ENCODE measurements around the gene YIF1A.

YIF1A gene

DNA sequence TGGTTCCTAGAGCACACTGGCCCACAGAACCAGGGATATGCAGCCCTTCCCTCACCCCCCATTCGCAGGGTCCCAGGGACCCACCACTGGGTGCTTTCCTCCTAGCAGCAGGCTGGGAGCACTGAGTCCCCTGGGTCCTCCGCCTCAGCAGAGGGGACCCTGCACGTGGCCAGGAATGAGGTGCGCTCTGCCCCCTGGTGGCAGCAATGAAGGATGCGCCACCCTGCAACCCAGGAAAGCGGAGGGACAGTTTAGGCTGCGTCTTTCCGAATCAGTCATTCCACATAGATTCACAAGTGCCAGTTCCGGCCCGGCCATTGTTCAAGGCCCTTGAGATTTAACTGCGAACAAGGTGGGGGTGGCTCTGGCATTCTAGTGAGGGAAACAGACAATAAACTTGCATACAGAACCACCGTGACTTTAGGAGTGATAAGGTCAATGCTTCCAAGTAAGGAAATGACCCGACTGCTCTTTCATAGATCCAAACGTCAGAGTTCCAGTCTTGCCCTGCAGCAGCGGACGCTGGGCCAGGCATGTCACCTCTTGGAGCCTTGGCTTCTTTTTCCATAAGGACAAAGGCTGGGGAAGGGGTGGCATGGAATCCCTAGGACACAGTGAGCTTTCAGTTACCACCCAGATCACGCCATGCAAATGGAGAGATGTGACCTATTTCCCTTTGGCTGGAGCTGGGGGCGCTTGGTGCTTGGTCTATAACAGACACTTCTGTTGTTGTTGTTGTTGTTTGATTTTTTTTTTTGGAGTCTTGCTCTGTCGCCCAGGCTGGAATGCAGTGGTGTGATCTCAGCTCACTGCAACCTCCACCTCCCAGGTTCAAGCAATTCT, 39.6 kb upstream of the YIF1A start (continued):
- TF ChIP-seq ZFP69B (tag by site-specific recombination; IDR thresholded peaks at IDR 0.05) (no peak), ZNF776 (tag by site-specific recombination; IDR thresholded peaks at IDR 0.05; ENCODE audit: borderline replicate concordance) (no peak), ZNF629 (tag by site-specific recombination; IDR thresholded peaks at IDR 0.05) (0 out of 2 replicates have a peak, but pooled peaks have one; percentile 11), ZNF473 (tag by site-specific recombination; IDR thresholded peaks at IDR 0.05) (no peak), ZNF146 (tag by site-specific recombination; IDR thresholded peaks at IDR 0.05) (no peak), SP7 (tag by site-specific recombination; IDR thresholded peaks at IDR 0.05) (0 out of 2 replicates have a peak, but pooled peaks have one; percentile 20), GLIS2 (tag by site-specific recombination; IDR thresholded peaks at IDR 0.05) (peak; percentile 30; the same call in 1 of the 2 replicates), ZBTB21 (tag by site-specific recombination; IDR thresholded peaks at IDR 0.05) (no peak), ZBTB26 (tag by site-specific recombination; optimal IDR thresholded peaks at IDR 0.05) (peak; percentile 10), ZEB2 (tag by site-specific recombination; IDR thresholded peaks at IDR 0.05) (0 out of 2 replicates have a peak, but pooled peaks have one; percentile 34), ZNF37A (tag by site-specific recombination; IDR thresholded peaks at IDR 0.05) (no peak), ZBTB17 (tag by site-specific recombination; IDR thresholded peaks at IDR 0.05) (peak; percentile 61; the same call in 1 of the 2 replicates), ZNF596 (tag by site-specific recombination; IDR thresholded peaks at IDR 0.05) (no peak), REPIN1 (tag by site-specific recombination; IDR thresholded peaks at IDR 0.05; ENCODE audit: low read depth) (no peak), ZNF114 (tag by site-specific recombination; IDR thresholded peaks at IDR 0.05) (no peak), ZFP37 (tag by site-specific recombination; IDR thresholded peaks at IDR 0.05) (no peak), ZNF292 (tag by site-specific recombination; IDR thresholded peaks at IDR 0.05; ENCODE audit: borderline replicate concordance, low read depth) (no peak), ZNF354C (tag by site-specific recombination; IDR thresholded peaks at IDR 0.05; ENCODE audit: borderline replicate concordance, low read depth) (no peak), ZNF140 (tag by site-specific recombination; IDR thresholded peaks at IDR 0.05) (no peak), SP2 (tag by site-specific recombination; IDR thresholded peaks at IDR 0.05) (no peak), ZFHX2 (tag by site-specific recombination; conservative IDR thresholded peaks at IDR 0.05) (no peak), ZNF654 (tag by site-specific recombination; IDR thresholded peaks at IDR 0.05; ENCODE audit: low read depth) (peak; percentile 56), ZSCAN18 (tag by site-specific recombination; IDR thresholded peaks at IDR 0.05) (no peak), ZNF274 (IDR thresholded peaks at IDR 0.05; ENCODE audit: low read length) (no peak), ZNF274 (tag by site-specific recombination; IDR thresholded peaks at IDR 0.05; ENCODE audit: borderline replicate concordance) (no peak), IKZF3 (tag by site-specific recombination; IDR thresholded peaks at IDR 0.05) (peak; percentile 29; the same call in 1 of the 2 replicates), ZNF837 (tag by site-specific recombination; IDR thresholded peaks at IDR 0.05) (no peak), KLF17 (tag by site-specific recombination; IDR thresholded peaks at IDR 0.05) (peak; percentile 62; the same call in 1 of the 2 replicates), ZNF449 (tag by site-specific recombination; IDR thresholded peaks at IDR 0.05) (no peak), ZNF76 (tag by site-specific recombination; IDR thresholded peaks at IDR 0.05; ENCODE audit: borderline replicate concordance, low read depth) (no peak), GFI1B (tag by site-specific recombination; IDR thresholded peaks at IDR 0.05) (no peak)
- TF ChIP-seq, protein P1, sequence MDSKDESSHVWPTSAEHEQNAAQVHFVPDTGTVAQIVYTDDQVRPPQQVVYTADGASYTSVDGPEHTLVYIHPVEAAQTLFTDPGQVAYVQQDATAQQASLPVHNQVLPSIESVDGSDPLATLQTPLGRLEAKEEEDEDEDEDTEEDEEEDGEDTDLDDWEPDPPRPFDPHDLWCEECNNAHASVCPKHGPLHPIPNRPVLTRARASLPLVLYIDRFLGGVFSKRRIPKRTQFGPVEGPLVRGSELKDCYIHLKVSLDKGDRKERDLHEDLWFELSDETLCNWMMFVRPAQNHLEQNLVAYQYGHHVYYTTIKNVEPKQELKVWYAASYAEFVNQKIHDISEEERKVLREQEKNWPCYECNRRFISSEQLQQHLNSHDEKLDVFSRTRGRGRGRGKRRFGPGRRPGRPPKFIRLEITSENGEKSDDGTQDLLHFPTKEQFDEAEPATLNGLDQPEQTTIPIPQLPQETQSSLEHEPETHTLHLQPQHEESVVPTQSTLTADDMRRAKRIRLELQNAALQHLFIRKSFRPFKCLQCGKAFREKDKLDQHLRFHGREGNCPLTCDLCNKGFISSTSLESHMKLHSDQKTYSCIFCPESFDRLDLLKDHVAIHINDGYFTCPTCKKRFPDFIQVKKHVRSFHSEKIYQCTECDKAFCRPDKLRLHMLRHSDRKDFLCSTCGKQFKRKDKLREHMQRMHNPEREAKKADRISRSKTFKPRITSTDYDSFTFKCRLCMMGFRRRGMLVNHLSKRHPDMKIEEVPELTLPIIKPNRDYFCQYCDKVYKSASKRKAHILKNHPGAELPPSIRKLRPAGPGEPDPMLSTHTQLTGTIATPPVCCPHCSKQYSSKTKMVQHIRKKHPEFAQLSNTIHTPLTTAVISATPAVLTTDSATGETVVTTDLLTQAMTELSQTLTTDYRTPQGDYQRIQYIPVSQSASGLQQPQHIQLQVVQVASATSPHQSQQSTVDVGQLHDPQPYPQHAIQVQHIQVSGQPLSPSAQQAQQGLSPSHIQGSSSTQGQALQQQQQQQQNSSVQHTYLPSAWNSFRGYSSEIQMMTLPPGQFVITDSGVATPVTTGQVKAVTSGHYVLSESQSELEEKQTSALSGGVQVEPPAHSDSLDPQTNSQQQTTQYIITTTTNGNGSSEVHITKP (tag by site-specific recombination; IDR thresholded peaks at IDR 0.05): 0 out of 2 replicates have a peak, but pooled peaks have one; percentile 17

Measured in HEK293 (cell line).